ENCODE data around the gene CASP2. TPM values are rescaled to one million over a fixed set of nuclear protein-coding genes. Genes with fewer than 3 reads are reported as not detected.

The CASP2 gene
- total RNA-seq, 1 donor from 2014 or later: 9.4 TPM

DNA sequence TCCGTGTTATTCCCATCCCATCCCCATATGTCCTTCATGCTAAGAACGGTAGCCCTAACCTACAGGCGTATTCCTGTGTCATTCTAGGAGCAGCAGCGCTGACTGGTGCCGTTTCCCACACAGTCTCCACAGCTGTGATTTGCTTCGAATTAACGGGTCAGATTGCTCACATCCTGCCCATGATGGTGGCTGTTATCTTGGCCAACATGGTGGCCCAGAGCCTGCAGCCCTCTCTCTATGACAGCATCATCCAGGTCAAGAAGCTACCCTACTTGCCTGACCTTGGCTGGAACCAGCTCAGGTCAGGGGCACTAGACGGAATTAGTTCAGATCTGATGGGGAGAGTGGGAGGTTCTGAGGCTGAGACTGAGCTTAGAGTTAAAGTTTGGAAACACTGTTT lies 53.7 kb downstream of the CASP2 start:
- Histone ChIP-seq H3K4me1 (ENCODE audit: control insufficient read depth in 3 of 3, insufficient read depth in 3 of 3, low read length in 3 of 3) (no peaks in the 10 kb centered on the region), H3K27ac (ENCODE audit: low read depth, low read length) (no peak overlapping the region), H3K27me3 (ENCODE audit: control insufficient read depth in 3 of 3, insufficient read depth in 3 of 3, low read length in 3 of 3) (no peaks in the 10 kb centered on the region)

DNA sequence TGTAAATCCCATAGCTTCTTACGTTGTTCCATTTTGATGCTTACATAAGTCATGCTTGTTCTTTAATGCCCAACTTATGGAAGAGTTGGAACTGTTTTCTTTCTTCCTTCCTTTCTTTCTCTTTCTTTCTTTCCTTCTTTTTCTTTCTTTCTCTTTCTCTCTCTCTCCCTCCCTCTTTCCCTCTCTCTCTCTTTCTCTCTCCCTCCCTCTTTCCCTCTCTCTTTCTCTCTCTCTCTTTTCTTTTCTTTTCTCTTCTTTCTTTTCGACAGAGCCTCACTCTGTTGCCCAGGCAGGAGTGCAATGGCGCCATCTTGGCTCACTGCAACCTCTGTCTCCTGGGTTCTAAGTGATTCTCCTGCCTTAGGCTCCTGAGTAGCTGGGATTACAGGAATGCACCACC lies 55.4 kb downstream of the CASP2 start:
- no peak overlapping the region for H3K4me3 ChIP-seq (ENCODE audit: low read length in 3 of 3)
- H3K9ac ChIP-seq (ENCODE audit: low read depth in 1 of 3, low read length in 3 of 3): no peak overlapping the region
- H3K27me3 ChIP-seq (ENCODE audit: control insufficient read depth in 3 of 3, insufficient read depth in 3 of 3, low read length in 3 of 3): no peaks in the 10 kb centered on the region
- no peaks in the 10 kb centered on the region for H3K9me3 ChIP-seq (ENCODE audit: control insufficient read depth in 3 of 3, low read length in 3 of 3)
- H3K36me3 ChIP-seq (ENCODE audit: control insufficient read depth in 3 of 3, insufficient read depth in 3 of 3, low read length in 3 of 3): peaks cover 23 to 45% (median 39%) of the 10 kb centered on the region in 3 donors
- H3K27ac ChIP-seq (ENCODE audit: low read depth, low read length): no peak overlapping the region
- no peaks in the 10 kb centered on the region for H3K4me1 ChIP-seq (ENCODE audit: control insufficient read depth in 3 of 3, insufficient read depth in 3 of 3, low read length in 3 of 3)

More for the DNA sequence above, 53.7 kb downstream of the CASP2 start:
- no peak overlapping the region for H3K9ac ChIP-seq (ENCODE audit: low read depth in 1 of 3, low read length in 3 of 3)
- H3K4me3 ChIP-seq (ENCODE audit: low read length in 3 of 3): no peak overlapping the region
- peaks cover 23 to 51% (median 44%) of the 10 kb centered on the region in 3 donors for H3K36me3 ChIP-seq (ENCODE audit: control insufficient read depth in 3 of 3, insufficient read depth in 3 of 3, low read length in 3 of 3)
- H3K9me3 ChIP-seq (ENCODE audit: control insufficient read depth in 3 of 3, low read length in 3 of 3): no peaks in the 10 kb centered on the region

- H3K4me3 ChIP-seq (ENCODE audit: low read length in 3 of 3): no peak overlapping the region
- peaks cover 29 to 38% (median 33%) of the 10 kb centered on the region in 3 donors for H3K36me3 ChIP-seq (ENCODE audit: control insufficient read depth in 3 of 3, insufficient read depth in 3 of 3, low read length in 3 of 3)
- H3K9me3 ChIP-seq (ENCODE audit: control insufficient read depth in 3 of 3, low read length in 3 of 3): no peaks in the 10 kb centered on the region
- no peak overlapping the region for H3K27ac ChIP-seq (ENCODE audit: low read depth, low read length)
- no peaks in the 10 kb centered on the region for H3K27me3 ChIP-seq (ENCODE audit: control insufficient read depth in 3 of 3, insufficient read depth in 3 of 3, low read length in 3 of 3)
- H3K4me1 ChIP-seq (ENCODE audit: control insufficient read depth in 3 of 3, insufficient read depth in 3 of 3, low read length in 3 of 3): no peaks in the 10 kb centered on the region
- no peak overlapping the region for H3K9ac ChIP-seq (ENCODE audit: low read depth in 1 of 3, low read length in 3 of 3)
Measured at GRCh38 chr7:143345428-143345900, 57.3 kb downstream of the CASP2 start.

DNA sequence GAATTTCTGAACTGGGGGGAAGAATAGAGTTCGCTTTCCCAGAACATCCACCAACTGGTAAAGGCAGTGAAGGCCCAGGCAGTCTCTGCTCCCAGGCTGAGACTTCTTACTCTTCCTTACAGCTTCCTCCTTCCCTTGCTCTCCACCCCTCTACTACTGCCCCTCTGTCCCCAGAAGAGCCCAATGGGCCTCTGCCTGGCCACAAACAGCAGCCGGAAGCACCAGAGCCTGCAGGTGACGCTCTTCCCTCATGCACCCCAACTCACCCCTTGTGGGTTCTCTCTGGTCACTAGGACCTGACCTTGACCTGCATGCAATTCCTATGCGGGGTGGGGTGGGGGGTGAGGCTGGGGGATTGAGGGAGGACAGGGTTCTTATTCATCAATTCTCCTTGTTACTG lies 57.9 kb downstream of the CASP2 start:
- H3K36me3 ChIP-seq (ENCODE audit: control insufficient read depth in 3 of 3, insufficient read depth in 3 of 3, low read length in 3 of 3): peaks cover 32 to 39% (median 33%) of the 10 kb centered on the region in 3 donors
- H3K27me3 ChIP-seq (ENCODE audit: control insufficient read depth in 3 of 3, insufficient read depth in 3 of 3, low read length in 3 of 3): no peaks in the 10 kb centered on the region
- no peaks in the 10 kb centered on the region for H3K4me1 ChIP-seq (ENCODE audit: control insufficient read depth in 3 of 3, insufficient read depth in 3 of 3, low read length in 3 of 3)
- no peak overlapping the region for H3K4me3 ChIP-seq (ENCODE audit: low read length in 3 of 3)
- no peaks in the 10 kb centered on the region for H3K9me3 ChIP-seq (ENCODE audit: control insufficient read depth in 3 of 3, low read length in 3 of 3)
- no peak overlapping the region for H3K9ac ChIP-seq (ENCODE audit: low read depth in 1 of 3, low read length in 3 of 3)
- no peak overlapping the region for H3K27ac ChIP-seq (ENCODE audit: low read depth, low read length)

GRCh38 chr7:143347950-143348349 lies 59.8 kb downstream of the CASP2 start:
- H3K4me1 ChIP-seq (ENCODE audit: control insufficient read depth in 3 of 3, insufficient read depth in 3 of 3, low read length in 3 of 3): no peaks in the 10 kb centered on the region
- H3K4me3 ChIP-seq (ENCODE audit: low read length in 3 of 3): no peak overlapping the region
- no peak overlapping the region for H3K27ac ChIP-seq (ENCODE audit: low read depth, low read length)
- no peak overlapping the region for H3K9ac ChIP-seq (ENCODE audit: low read depth in 1 of 3, low read length in 3 of 3)
- H3K36me3 ChIP-seq (ENCODE audit: control insufficient read depth in 3 of 3, insufficient read depth in 3 of 3, low read length in 3 of 3): peaks cover 22 to 33% (median 32%) of the 10 kb centered on the region in 3 donors
- H3K27me3 ChIP-seq (ENCODE audit: control insufficient read depth in 3 of 3, insufficient read depth in 3 of 3, low read length in 3 of 3): no peaks in the 10 kb centered on the region
- H3K9me3 ChIP-seq (ENCODE audit: control insufficient read depth in 3 of 3, low read length in 3 of 3): no peaks in the 10 kb centered on the region

- H3K27ac ChIP-seq (ENCODE audit: low read depth, low read length): no peak overlapping the region
- no peak overlapping the region for H3K9ac ChIP-seq (ENCODE audit: low read depth in 1 of 3, low read length in 3 of 3)
- H3K9me3 ChIP-seq (ENCODE audit: control insufficient read depth in 3 of 3, low read length in 3 of 3): no peaks in the 10 kb centered on the region
- no peak overlapping the region for H3K4me3 ChIP-seq (ENCODE audit: low read length in 3 of 3)
- peaks cover 14 to 29% (median 27%) of the 10 kb centered on the region in 3 donors for H3K36me3 ChIP-seq (ENCODE audit: control insufficient read depth in 3 of 3, insufficient read depth in 3 of 3, low read length in 3 of 3)
- no peaks in the 10 kb centered on the region for H3K4me1 ChIP-seq (ENCODE audit: control insufficient read depth in 3 of 3, insufficient read depth in 3 of 3, low read length in 3 of 3)
- H3K27me3 ChIP-seq (ENCODE audit: control insufficient read depth in 3 of 3, insufficient read depth in 3 of 3, low read length in 3 of 3): no peaks in the 10 kb centered on the region
Measured at GRCh38 chr7:143351060-143351459, 62.9 kb downstream of the CASP2 start.

- H3K4me3 ChIP-seq (ENCODE audit: low read length in 3 of 3): no peak overlapping the region
- no peaks in the 10 kb centered on the region for H3K27me3 ChIP-seq (ENCODE audit: control insufficient read depth in 3 of 3, insufficient read depth in 3 of 3, low read length in 3 of 3)
- no peaks in the 10 kb centered on the region for H3K9me3 ChIP-seq (ENCODE audit: control insufficient read depth in 3 of 3, low read length in 3 of 3)
- H3K4me1 ChIP-seq (ENCODE audit: control insufficient read depth in 3 of 3, insufficient read depth in 3 of 3, low read length in 3 of 3): no peaks in the 10 kb centered on the region
- no peak overlapping the region for H3K9ac ChIP-seq (ENCODE audit: low read depth in 1 of 3, low read length in 3 of 3)
- H3K36me3 ChIP-seq (ENCODE audit: control insufficient read depth in 3 of 3, insufficient read depth in 3 of 3, low read length in 3 of 3): peaks cover 13 to 26% (median 24%) of the 10 kb centered on the region in 3 donors
- H3K27ac ChIP-seq (ENCODE audit: low read depth, low read length): no peak overlapping the region
Measured at GRCh38 chr7:143351574-143351973, 63.4 kb downstream of the CASP2 start.

DNA sequence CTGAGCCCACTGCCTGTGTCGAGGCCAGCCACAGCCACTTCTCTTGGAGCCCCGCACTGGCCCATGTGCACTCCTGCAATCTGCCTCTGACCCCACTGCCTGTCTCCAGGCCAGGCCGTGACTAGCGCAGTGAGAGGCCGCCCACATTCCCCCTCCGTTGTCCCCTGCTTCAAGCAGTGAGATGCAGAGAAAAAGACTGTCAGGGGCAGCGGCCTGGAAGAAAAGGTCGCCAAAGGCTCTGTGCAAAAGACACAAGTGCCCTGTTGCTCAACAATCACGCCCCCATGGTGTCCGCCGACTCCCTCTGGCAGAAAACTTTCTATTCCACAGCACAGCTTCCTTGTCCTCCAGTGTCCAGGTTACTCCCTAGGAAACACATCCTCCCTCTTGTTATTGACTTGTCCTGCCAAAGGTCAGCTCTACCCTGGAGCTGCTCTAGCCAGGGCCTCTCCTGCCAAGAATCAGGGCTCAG lies 64.4 kb downstream of the CASP2 start:
- no peaks in the 10 kb centered on the region for H3K9me3 ChIP-seq (ENCODE audit: control insufficient read depth in 3 of 3, low read length in 3 of 3)
- no peak overlapping the region for H3K9ac ChIP-seq (ENCODE audit: low read depth in 1 of 3, low read length in 3 of 3)
- H3K4me1 ChIP-seq (ENCODE audit: control insufficient read depth in 3 of 3, insufficient read depth in 3 of 3, low read length in 3 of 3): no peaks in the 10 kb centered on the region
- H3K27ac ChIP-seq (ENCODE audit: low read depth, low read length): no peak overlapping the region
- H3K36me3 ChIP-seq (ENCODE audit: control insufficient read depth in 3 of 3, insufficient read depth in 3 of 3, low read length in 3 of 3): peaks cover 11 to 25% (median 20%) of the 10 kb centered on the region in 3 donors
- H3K27me3 ChIP-seq (ENCODE audit: control insufficient read depth in 3 of 3, insufficient read depth in 3 of 3, low read length in 3 of 3): no peaks in the 10 kb centered on the region
- H3K4me3 ChIP-seq (ENCODE audit: low read length in 3 of 3): no peak overlapping the region

DNA sequence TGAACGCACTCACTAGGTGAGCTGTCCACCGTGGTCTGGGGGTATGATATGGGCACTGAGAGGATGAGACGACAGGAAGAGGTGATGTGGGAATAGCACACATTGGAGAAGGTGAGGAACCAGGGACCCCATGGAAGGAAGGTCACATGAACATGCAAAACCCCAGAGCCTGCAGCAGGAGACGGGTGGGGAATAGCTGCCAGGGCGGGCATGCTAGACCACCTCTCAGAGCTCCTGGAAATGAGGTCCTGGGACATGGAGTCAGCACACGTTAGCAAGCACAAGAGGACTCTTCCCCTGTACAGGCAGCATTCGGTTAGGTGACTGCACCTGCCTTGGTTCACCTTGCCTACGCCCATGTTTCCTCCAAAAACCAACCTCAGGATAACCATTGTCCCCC lies 66.2 kb downstream of the CASP2 start:
- Histone ChIP-seq H3K4me3 (ENCODE audit: low read length in 3 of 3) (no peak overlapping the region), H3K9me3 (ENCODE audit: control insufficient read depth in 3 of 3, low read length in 3 of 3) (no peaks in the 10 kb centered on the region), H3K4me1 (ENCODE audit: control insufficient read depth in 3 of 3, insufficient read depth in 3 of 3, low read length in 3 of 3) (no peaks in the 10 kb centered on the region), H3K9ac (ENCODE audit: low read depth in 1 of 3, low read length in 3 of 3) (no peak overlapping the region), H3K27me3 (ENCODE audit: control insufficient read depth in 3 of 3, insufficient read depth in 3 of 3, low read length in 3 of 3) (peaks cover 0 to 3% (median 2%) of the 10 kb centered on the region in 3 donors), H3K27ac (ENCODE audit: low read depth, low read length) (no peak overlapping the region), H3K36me3 (ENCODE audit: control insufficient read depth in 3 of 3, insufficient read depth in 3 of 3, low read length in 3 of 3) (peaks cover 4 to 22% (median 10%) of the 10 kb centered on the region in 3 donors)

GRCh38 chr7:143354965-143355364 lies 66.8 kb downstream of the CASP2 start:
- Histone ChIP-seq H3K9me3 (ENCODE audit: control insufficient read depth in 3 of 3, low read length in 3 of 3) (no peaks in the 10 kb centered on the region), H3K36me3 (ENCODE audit: control insufficient read depth in 3 of 3, insufficient read depth in 3 of 3, low read length in 3 of 3) (peaks cover 0 to 17% (median 10%) of the 10 kb centered on the region in 3 donors), H3K4me3 (ENCODE audit: low read length in 3 of 3) (no peak overlapping the region), H3K4me1 (ENCODE audit: control insufficient read depth in 3 of 3, insufficient read depth in 3 of 3, low read length in 3 of 3) (no peaks in the 10 kb centered on the region), H3K27me3 (ENCODE audit: control insufficient read depth in 3 of 3, insufficient read depth in 3 of 3, low read length in 3 of 3) (peaks cover 4 to 7% (median 5%) of the 10 kb centered on the region in 3 donors), H3K9ac (ENCODE audit: low read depth in 1 of 3, low read length in 3 of 3) (no peak overlapping the region), H3K27ac (ENCODE audit: low read depth, low read length) (no peak overlapping the region)
